OCI-LY7 (cell line): ENCODE data around the gene EVI5.

Source experiments
- EZH2phosphoT487 ChIP-seq: fragments of 200-600 bp; sonication (generic); IDR thresholded peaks from 2 replicates; pipeline ENCODE4 v1.6.1; 2018; ENCODE audit warnings: low read depth, borderline replicate concordance, mild to moderate bottlenecking, mixed run types, antibody characterized with exemption, low read length, moderate library complexity, mixed read lengths
- TF ChIP-seq, protein P1 (sequence below): fragments of 200-600 bp; sonication (generic); conservative IDR thresholded peaks from 2 replicates; pipeline ENCODE4 v1.5.1; 2014; ENCODE audit warnings: mild to moderate bottlenecking, antibody characterized with exemption, low read length, moderate library complexity, mixed read lengths

DNA sequence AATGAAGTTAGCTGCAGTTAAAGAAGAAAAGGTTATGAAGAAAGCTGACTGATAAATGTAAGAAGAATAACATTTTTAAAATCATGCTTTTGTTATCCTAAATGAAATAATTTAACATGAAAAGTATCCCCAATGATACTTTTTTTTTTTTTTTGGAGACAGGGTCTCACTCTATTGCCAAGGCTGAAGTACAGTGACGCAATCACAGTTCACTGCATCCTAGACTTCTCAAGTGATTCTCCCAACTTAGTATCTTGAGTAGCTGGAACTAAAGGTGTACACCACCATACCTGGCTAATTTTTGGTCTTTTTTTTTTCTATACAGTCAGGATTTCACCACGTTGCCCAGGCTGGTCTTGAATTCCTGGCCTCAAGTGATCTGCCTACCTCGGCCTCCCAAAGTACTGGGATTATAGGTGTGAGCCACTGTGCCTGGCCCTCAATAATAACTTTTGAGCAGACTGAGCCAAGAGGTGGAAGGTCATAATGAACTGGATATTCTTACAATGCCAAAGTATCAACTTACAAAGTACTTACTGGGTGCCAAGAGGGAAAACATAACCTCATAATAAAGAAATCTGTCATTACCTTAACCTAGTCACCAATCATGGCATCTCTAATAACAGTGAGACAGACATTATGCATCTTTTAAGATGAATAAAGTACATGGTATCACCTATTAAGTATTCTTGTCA lies 94.5 kb downstream of the EVI5 start:
- TF ChIP-seq, protein P1, sequence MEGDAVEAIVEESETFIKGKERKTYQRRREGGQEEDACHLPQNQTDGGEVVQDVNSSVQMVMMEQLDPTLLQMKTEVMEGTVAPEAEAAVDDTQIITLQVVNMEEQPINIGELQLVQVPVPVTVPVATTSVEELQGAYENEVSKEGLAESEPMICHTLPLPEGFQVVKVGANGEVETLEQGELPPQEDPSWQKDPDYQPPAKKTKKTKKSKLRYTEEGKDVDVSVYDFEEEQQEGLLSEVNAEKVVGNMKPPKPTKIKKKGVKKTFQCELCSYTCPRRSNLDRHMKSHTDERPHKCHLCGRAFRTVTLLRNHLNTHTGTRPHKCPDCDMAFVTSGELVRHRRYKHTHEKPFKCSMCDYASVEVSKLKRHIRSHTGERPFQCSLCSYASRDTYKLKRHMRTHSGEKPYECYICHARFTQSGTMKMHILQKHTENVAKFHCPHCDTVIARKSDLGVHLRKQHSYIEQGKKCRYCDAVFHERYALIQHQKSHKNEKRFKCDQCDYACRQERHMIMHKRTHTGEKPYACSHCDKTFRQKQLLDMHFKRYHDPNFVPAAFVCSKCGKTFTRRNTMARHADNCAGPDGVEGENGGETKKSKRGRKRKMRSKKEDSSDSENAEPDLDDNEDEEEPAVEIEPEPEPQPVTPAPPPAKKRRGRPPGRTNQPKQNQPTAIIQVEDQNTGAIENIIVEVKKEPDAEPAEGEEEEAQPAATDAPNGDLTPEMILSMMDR, result no peak
- TF ChIP-seq EZH2phosphoT487, result no peak
